HG03520 (cell line): ENCODE measurements around the gene ADAMTS5.

Source experiments
- ATAC-seq: cut with Tn5 transposase; IDR thresholded peaks from one replicate; pipeline ENCODE4 v1.9.1; 2021; ENCODE audit warnings: mild to moderate bottlenecking, moderate library complexity; ENCODE audit not compliant: unreplicated experiment

Gene ADAMTS5

DNA sequence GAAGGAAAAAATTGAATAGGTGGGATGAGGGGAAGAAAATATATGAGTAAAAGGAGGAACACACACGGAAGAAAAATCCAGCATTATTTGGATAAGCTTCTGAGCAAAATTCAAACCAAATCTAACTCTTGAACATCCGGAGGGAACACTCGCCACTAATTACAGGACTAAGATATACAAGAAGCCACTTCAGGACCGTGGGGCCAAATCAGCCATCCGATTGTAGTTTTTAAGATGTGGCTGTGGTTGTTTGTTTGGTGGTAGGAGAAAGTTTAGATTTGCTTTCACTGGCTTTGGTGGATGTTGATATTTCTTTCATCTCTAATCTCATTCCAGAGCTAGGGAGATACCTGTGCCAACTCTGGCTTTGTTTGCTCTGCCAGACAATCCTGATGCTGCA lies 78.0 kb downstream of the ADAMTS5 start:
- ATAC-seq, result no peak

DNA sequence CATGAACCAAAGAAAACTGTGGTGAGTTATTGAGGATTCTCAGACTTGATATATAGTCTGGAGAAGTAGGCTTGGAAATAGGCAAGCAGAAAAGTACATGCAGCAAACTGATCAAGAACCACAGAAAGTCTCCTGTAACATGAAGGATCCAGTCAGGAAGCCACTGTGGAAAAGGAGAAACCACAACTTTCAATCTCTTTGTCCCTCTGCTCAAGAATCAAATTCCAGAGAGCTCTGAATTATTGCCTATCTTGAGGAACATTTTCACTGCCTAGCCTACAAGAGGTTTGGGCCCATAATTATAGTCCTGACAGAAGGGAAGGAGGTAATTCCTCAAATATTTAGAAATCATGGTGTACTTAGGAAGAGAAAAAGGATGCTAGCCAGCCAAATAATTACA lies 78.6 kb downstream of the ADAMTS5 start:
- no peak for ATAC-seq

DNA sequence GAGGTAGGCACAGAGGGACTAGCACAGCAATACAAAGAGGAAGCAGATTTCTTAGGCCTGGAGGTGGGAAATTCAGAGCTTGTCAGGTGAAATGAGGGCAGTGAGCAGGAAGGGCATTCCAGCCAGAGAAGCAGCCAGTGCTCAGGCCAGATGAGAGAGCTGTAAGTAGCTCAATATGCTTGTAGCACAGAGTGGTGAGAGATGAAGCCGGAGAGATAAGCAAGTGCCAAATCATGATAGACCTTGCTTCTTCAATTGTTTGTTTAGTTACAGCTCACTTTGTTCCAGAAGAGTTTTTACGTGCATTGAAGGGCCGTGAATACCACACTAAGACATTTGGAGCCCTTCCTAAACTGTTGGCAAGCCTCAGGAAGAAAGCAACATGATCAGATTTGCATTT lies 79.6 kb downstream of the ADAMTS5 start:
- ATAC-seq, result no peak

DNA sequence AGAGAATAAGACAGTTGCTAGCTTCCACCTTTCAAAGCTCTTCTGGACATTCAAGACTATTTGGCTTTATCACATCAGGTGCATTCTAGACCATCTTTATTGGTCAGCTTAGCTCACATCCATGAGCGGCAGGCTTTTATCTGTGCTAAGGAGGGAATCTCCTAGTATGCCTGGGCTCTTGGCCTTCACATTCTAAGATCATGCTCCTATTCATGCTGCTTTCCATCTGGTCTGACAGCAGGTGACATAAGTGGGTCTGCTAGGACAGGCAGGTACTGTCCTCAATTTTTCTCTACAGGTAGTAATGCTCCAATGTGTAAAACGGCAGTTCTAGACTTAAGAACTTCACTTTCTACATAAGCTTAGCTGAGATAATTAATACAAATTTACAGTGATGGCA lies 82.5 kb downstream of the ADAMTS5 start:
- ATAC-seq, result no peak

DNA sequence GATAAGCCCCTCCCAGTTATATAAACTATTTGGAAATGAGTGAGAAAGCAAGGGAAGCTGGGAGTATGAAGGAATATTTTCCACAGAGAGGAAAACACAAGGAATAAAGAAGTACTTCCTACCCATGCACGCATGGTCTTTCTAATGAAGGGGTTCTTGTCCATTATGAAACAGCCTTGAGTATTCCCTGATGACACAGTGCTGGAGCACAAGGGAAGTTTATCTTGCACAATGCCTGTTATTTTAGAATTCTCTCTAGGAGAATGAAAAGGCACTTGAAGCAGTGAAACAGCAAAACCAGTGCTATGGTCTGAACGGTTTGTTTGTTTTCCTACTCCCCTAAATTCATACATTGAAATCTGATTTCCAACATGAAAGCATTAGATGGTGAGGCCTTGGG lies 83.1 kb downstream of the ADAMTS5 start:
- no peak for ATAC-seq

DNA sequence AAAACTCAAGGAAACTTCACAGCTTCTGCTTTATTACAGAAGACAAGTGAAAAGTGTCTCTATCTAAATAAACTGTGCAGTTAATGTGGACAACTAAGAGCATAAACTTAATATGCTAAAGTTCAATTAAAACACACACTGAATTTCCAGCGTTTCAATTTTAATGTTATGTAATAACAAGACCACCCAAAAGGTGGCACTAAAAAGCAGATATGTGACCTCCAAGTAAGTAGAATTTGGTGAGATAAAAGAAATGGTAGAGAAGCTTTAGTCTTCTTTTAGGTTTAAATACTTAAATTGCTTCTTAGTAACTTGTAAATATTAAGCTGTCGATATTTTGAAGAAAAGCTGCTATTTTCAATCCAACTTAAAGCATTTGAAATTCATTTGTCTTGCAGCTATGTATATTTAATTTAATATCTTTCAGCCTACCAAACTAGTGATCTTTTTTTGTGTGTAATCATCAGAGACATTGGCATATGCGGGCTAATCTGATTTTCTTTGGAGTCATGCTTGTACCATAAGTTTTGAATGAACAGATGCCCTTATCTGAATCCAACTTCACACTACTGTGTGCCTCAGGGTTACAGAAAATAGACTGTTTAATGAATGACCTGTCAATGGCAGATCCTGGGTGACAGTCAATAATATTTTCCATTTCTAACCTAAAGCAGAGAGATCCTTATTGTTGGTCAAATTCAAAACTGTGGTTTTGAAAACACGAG lies 85.2 kb downstream of the ADAMTS5 start:
- no peak for ATAC-seq

DNA sequence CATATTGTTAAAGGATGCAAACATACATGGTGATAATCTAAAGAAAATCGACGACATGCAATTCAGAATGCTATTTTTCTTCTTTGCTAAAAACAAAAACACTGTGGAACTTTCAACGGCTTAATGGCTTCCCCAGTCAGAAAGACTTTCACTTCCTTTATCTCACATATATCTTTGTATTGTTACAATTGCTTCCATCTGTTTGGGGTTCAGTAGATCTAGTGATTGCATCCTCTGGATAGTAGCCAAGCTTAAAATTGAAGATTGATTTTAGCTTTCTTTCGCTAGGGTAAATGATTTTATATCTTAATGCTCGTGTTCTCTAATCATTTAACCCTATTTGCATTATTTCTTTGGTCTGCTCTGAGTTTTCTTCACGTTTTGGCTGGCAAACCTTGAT lies 89.9 kb downstream of the ADAMTS5 start:
- ATAC-seq, result no peak

DNA sequence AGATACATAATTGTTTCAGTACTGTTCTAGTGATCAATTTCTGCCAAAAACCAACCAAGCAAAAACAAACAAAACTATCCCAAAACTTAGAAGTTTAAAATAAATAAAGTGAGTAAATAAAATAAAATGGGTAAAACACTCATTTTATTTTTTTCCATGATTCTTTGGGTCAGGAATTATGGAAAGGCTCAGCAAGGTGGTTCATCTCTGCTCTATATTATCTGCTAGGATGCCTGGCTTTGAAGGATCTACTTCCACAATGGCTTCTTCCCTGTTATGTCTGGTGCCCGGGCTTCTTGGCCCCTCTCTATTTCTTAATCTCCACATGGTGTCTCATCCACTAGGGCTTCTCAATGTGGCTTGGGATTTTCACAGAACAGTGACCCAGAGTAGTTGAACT lies 92.5 kb downstream of the ADAMTS5 start:
- ATAC-seq, result no peak
